MM.1S (cell line): ENCODE results near the gene IFI30.

Source experiments
- CTCF ChIP-seq: fragments of 300-600 bp; sonication (generic); IDR thresholded peaks from 2 replicates; pipeline ENCODE4 v1.5.1; 2016; ENCODE audit warnings: antibody characterized with exemption, low read length, mixed read lengths
- EZH2 ChIP-seq: fragments of 300-600 bp; sonication (generic); optimal IDR thresholded peaks from 2 replicates; pipeline ENCODE3; 2017; ENCODE audit warnings: low read depth, mild to moderate bottlenecking, antibody characterized with exemption, low read length, mixed read lengths

GRCh38 chr19:18183529-18183928 is 9.9 kb downstream of the IFI30 start:
- TF ChIP-seq CTCF (no peak), EZH2 (no peak)
